Measurements from ENCODE around the gene DIABLO.

DIABLO gene

GRCh38 chr12:122167356-122167925 is 58.4 kb downstream of the DIABLO start:
- no peak for DNase-seq (ENCODE audit: low spot score)
- TF ChIP-seq CTCF (IDR thresholded peaks at IDR 0.05; ENCODE audit: extremely low read depth, missing control alignments): no peak

DNA sequence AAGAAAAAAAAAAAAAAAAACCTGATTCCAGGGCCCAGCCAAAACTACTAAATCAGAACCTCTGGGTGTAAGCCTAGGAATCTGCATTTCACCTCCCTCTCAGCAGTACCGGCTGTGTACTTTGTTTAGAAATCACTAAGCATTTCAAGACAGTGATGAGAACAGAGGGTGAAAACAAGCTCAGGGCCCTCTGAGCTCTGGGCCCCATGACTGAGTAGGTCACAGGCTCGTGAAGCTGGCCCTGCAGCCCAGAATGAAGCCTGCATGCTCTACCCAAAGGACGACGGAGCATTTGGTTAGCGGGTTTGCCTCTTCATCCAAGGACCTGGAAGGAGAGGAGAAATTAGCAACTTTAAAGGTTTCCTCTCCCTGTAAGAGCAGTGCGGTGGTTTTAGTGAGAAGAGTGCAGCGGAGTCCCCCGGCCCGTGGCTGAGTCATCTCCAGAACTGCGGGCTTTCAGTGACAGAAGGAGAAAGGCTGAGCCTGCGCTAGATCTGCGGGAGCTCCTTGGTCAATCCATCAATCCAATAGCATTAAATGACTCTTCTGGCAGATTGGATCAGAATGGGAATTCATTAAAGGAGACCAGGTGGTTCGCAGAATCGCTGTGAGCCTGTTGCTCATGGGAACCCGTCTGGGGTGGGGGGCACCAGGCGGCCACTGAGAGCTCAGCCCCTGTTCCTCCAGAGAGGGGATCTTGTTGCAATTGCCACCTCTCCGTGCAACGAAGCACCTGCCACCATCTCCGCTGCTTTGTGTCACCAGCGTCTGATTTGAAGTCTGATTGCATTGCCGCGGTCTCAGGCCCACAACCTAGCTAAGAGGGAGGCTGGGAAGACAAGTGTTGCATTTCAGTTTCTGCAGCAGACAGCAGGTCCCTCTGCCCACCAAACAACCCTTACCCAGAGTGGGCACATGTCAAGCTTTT is 59.2 kb downstream of the DIABLO start:
- peak; percentile 57 for DNase-seq (ENCODE audit: low spot score)
- no peak for TF ChIP-seq CTCF (IDR thresholded peaks at IDR 0.05; ENCODE audit: extremely low read depth, missing control alignments)

DNA sequence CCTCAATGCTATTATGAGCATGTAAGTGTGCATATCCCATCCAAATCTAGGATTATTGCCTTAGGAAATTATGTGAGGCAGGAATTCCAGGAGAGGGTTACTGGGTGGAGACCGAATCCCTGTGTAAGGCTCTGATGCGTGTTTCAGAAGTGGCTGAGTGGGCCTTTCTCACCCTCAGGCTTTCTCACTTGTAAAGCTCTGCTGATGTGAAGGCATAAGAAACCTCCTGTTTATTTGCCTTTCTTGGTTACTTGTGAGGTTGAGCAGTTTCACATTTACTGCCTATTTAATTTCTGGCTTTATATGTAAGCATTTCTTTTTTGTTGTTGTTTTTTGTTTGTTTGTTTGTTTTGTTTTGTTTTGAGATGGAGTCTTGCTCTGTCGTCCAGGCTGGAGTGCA is 62.9 kb downstream of the DIABLO start:
- no peak for DNase-seq (ENCODE audit: low spot score)
- TF ChIP-seq CTCF (IDR thresholded peaks at IDR 0.05; ENCODE audit: extremely low read depth, missing control alignments): no peak

DNA sequence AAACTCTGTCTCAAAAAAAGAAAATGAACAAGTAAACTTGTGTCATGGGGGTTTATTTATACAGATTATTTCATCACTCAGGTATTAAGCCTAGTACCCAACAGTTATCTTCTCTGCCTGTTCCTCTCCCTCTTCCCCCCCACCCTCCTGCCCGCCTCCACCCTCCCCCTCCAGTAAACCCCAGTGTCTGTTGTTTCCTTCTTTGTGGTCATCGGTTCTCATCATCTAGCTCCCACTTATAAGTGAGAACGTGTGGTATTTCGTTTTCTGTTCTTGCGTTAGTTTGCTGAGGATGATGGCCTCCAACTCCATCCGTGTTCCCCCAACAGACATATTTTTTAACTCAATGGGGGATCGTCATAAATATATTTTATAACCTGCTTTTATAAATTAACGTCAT is 64.2 kb downstream of the DIABLO start:
- DNase-seq (ENCODE audit: low spot score): no peak

GRCh38 chr12:122160761-122161160 is 65.1 kb downstream of the DIABLO start:
- no peak for TF ChIP-seq CTCF (IDR thresholded peaks at IDR 0.05; ENCODE audit: extremely low read depth, missing control alignments)

More for the DNA sequence above, 64.2 kb downstream of the DIABLO start:
- TF ChIP-seq CTCF (IDR thresholded peaks at IDR 0.05; ENCODE audit: extremely low read depth, missing control alignments): no peak

DNA sequence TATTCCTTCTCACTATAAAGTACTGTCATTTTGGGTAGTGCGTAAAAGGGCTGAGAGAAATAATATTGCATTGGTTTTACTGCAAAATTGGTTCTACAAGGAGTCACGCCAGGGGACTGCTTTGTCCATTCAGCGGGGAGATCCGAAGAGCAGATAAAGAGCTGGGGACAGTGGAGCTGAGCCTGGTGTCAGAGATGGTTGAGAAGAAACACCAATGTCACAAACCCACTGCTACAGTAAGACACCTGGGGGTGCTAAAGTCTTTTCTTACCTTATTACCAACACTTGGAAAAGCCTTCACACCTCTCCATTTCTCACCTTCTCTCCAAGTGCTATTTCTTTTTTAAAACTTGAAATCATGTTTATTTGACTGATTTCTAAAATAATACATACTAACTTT is 66.0 kb downstream of the DIABLO start:
- TF ChIP-seq CTCF (IDR thresholded peaks at IDR 0.05; ENCODE audit: extremely low read depth, missing control alignments): no peak

More at GRCh38 chr12:122160761-122161160, 65.1 kb downstream of the DIABLO start:
- no peak for DNase-seq (ENCODE audit: low spot score)

DNA sequence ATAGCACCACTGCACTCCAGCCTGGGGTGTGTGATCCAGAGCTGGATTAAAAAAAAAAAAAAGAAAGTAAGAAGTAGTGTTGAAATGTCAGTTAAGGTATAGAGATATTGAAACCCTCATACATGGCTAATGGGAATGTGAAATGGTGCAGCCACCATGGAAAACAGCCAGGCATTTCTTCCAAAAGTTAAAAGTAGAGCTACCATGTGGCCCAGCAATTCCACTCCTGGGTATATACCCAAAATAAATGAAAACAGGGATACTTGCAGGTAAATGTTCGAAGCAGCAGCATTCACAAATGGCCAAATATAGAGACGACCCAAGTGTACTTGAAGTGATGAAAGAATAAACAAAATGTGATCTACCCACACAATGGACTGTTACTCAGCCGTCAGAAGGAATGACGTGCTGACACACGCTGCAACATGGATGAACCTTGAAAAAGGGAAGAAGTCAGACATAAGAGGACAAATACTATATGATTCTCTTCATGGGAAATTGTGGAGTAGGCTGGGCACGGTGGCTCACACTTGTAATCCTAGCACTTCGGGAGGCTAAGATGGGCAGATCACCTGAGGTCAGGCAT is 67.1 kb downstream of the DIABLO start:
- DNase-seq (ENCODE audit: low spot score): no peak
- no peak for TF ChIP-seq CTCF (IDR thresholded peaks at IDR 0.05; ENCODE audit: extremely low read depth, missing control alignments)

More for the DNA sequence above, 66.0 kb downstream of the DIABLO start:
- DNase-seq (ENCODE audit: low spot score): no peak

Measured in GM20000 (cell line).